T-helper 1 cell (primary cell): ENCODE results near the gene PTPN18.

Experiments
- DNase-seq, 5 donors: peaks; one replicate each; pipeline ENCODE4 v3.0.0-alpha.2; 2012 to 2020

PTPN18 gene

GRCh38 chr2:130341562-130342019 is 14.3 kb upstream of the PTPN18 start:
- DNase-seq = peak in 1 of 5 donors; percentile 33

GRCh38 chr2:130342020-130342532 is 13.8 kb upstream of the PTPN18 start:
- peak; percentile 70 to 93 (median 81) for DNase-seq

GRCh38 chr2:130342533-130343275 is 13.2 kb upstream of the PTPN18 start, which contains the start of gene IMP4:
Gene IMP4 (plus strand): TSS chr2:130342897. CDS start chr2:130342933, 36 bp downstream.
- DNase-seq = peak; percentile 88 to 98 (median 95)

- no peak for DNase-seq
Observed at GRCh38 chr2:130344578-130344977, 11.3 kb upstream of the PTPN18 start.

GRCh38 chr2:130345091-130345490 is 10.8 kb upstream of the PTPN18 start:
- DNase-seq = no peak

- DNase-seq = no peak
Observed at GRCh38 chr2:130345611-130346010, 10.2 kb upstream of the PTPN18 start.

- DNase-seq = no peak
Observed at GRCh38 chr2:130346041-130346740, 9.7 kb upstream of the PTPN18 start.

GRCh38 chr2:130346741-130347066 is 9.2 kb upstream of the PTPN18 start:
- no peak for DNase-seq

GRCh38 chr2:130347220-130347925 is 8.5 kb upstream of the PTPN18 start:
- no peak for DNase-seq

- DNase-seq = no peak
Observed at GRCh38 chr2:130349174-130349573, 6.7 kb upstream of the PTPN18 start.

- DNase-seq = no peak
Observed at GRCh38 chr2:130351711-130352110, 4.1 kb upstream of the PTPN18 start.

- DNase-seq = no peak
Observed at GRCh38 chr2:130352237-130352636, 3.6 kb upstream of the PTPN18 start.

GRCh38 chr2:130353291-130354138 is 2.3 kb upstream of the PTPN18 start:
- no peak for DNase-seq

GRCh38 chr2:130354139-130354428 is 1.8 kb upstream of the PTPN18 start:
- no peak for DNase-seq

GRCh38 chr2:130355172-130355577 is 681 bp upstream of the PTPN18 start:
- DNase-seq = no peak

- DNase-seq = no peak
Observed at GRCh38 chr2:130357864-130358263, 2.0 kb downstream of the PTPN18 start.

GRCh38 chr2:130358420-130359350 is 2.8 kb downstream of the PTPN18 start:
- no peak for DNase-seq

GRCh38 chr2:130359466-130359865 is 3.6 kb downstream of the PTPN18 start:
- no peak for DNase-seq

GRCh38 chr2:130363479-130363878 is 7.6 kb downstream of the PTPN18 start:
- no peak for DNase-seq

- no peak for DNase-seq
Observed at GRCh38 chr2:130365075-130365474, 9.2 kb downstream of the PTPN18 start.

- DNase-seq = no peak
Observed at GRCh38 chr2:130365963-130366362, 10.1 kb downstream of the PTPN18 start.
